Prostate gland (tissue), 2 donors: Measurements from ENCODE around the gene HLA-DMA. TPM values are rescaled to one million over a fixed set of nuclear protein-coding genes. Genes with fewer than 3 reads are reported as not detected.

Experiments
- DNase-seq: peaks from one replicate; pipeline ENCODE4 v3.0.0-alpha.2; 2019; ENCODE audit warnings: low spot score
- H3K27ac ChIP-seq, 2 donors: fragments of 200-600 bp; sonication (generic); 2 replicates each; pipeline ENCODE4 v1.5.1; 2017 to 2019
- H3K27me3 ChIP-seq: fragments of 200-600 bp; sonication (generic); replicated peaks from 2 replicates; pipeline ENCODE4 v1.5.1; 2019; ENCODE audit not compliant: insufficient read depth
- H3K36me3 ChIP-seq, 2 donors: fragments of 200-600 bp; sonication (generic); 1 replicate in 1 of 2; 2 replicates in 1 of 2; pipeline versions ENCODE4 v1.5.1 to v1.8.1; 2017 to 2019
- H3K4me1 ChIP-seq: fragments of 200-600 bp; sonication (generic); replicated peaks from 2 replicates; pipeline ENCODE4 v1.5.1; 2019
- H3K4me3 ChIP-seq, 2 donors: fragments of 200-600 bp; sonication (generic); 2 replicates each; pipeline ENCODE4 v1.5.1; 2017 to 2019
- H3K9me3 ChIP-seq: fragments of 200-600 bp; sonication (generic); 2 replicates; pipeline ENCODE4 v1.5.1; 2017
- CTCF ChIP-seq, 4 experiments: fragments of 200-600 bp in 2 of 4; fragments of 450-650 bp in 2 of 4; sonication (generic) in 2 of 4; IDR thresholded peaks; 1 replicate in 3 of 4; 2 replicates in 1 of 4; pipeline ENCODE4 v1.5.1; 2016 to 2019; ENCODE audit warnings: antibody characterized with exemption in 4 of 4, mild to moderate bottlenecking in 2 of 4, moderate library complexity in 2 of 4
- POLR2A ChIP-seq: fragments of 450-650 bp; IDR thresholded peaks from one replicate; pipeline ENCODE4 v1.6.1; 2016; ENCODE audit warnings: antibody characterized with exemption, mild to moderate bottlenecking
- POLR2AphosphoS5 ChIP-seq: sonication (generic); formaldehyde crosslinking; IDR thresholded peaks from one replicate; pipeline ENCODE4 v1.6.1; 2017; ENCODE audit warnings: antibody characterized with exemption
- WGBS: methylation state at CpG from one replicate; pipeline ENCODE4 v1.1.5; 2018; 5-methylcytosine and 5-hydroxymethylcytosine counted together
- intact Hi-C: fragments of 100-400 bp; cut with DNase I; formaldehyde crosslinking; loops from one replicate; pipeline ENCODE4 v1.14.2; 2022
- total RNA-seq, 2 donors: library from RNA; depleted of rRNA; stranded (reverse); fragments of >200 nt; gene quantifications; one replicate each; pipeline ENCODE4 v1.1.0, GENCODE V29; 2016

The HLA-DMA gene
- total RNA-seq, 2 donors from 2014 or later: 9.6 to 26.1 TPM

DNA sequence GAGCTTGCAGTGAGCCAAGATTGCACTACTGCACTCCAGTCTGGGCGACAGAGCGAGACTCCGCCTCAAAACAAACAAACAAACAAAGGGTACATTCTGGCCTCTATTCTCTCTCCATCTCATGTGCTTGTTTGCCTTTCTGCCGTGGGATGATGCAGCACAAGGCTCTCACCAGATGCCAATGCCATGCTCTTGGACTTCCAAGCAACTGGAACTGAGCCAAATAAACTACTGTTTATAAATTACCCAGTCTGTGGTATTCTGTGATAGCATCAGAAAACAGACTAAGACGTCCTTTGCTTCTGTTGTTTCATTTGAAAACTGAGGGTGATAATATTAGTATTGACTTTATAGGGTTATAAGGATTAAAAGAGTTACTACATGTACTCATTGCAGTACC lies 11.9 kb upstream of the HLA-DMA start:
- Histone ChIP-seq H3K36me3 (no peaks in the 10 kb centered on the region), H3K9me3 (no peaks in the 10 kb centered on the region), H3K27ac (no peak overlapping the region), H3K4me1 (peaks cover 2% of the 10 kb centered on the region), H3K27me3 (no peaks in the 10 kb centered on the region), H3K4me3 (no peak overlapping the region)
- intact Hi-C loops: loop anchor here (5.0 kb wide), 1 partner anchor 122 kb away; the partner anchor contains the start of gene PSMB8
- 60% methylated on average over 5 of the region's 5 CpGs for WGBS
- TF ChIP-seq POLR2AphosphoS5 (no peak), CTCF (IDR thresholded peaks at IDR 0.05) (no peak), POLR2A (no peak)
- DNase-seq: no peak

DNA sequence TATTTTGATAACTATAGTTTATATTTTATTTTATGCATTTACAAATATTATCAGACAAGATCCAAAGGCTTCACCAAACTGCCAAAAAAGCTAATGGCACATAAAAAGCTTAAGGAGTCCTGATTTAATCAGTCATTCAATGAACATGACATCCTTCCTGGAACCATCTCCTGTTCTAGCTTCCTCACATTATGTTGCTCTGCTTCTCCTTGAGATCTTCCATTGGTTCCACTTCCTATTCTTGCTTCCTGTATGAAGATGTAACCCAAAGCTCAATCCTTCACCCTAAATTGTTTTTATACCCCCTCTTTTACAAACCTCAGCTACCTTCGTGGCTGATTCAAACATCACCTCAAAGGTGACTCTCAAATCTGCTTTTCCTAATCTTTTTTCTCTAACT lies 11.0 kb upstream of the HLA-DMA start:
- no peaks in the 10 kb centered on the region for H3K27me3 ChIP-seq
- peaks cover 2% of the 10 kb centered on the region for H3K4me1 ChIP-seq
- no peak for DNase-seq
- no peak overlapping the region for H3K27ac ChIP-seq
- no peaks in the 10 kb centered on the region for H3K9me3 ChIP-seq
- intact Hi-C loops: no loop called here
- H3K36me3 ChIP-seq: no peaks in the 10 kb centered on the region
- TF ChIP-seq CTCF (IDR thresholded peaks at IDR 0.05): no peak
- no peak for TF ChIP-seq POLR2AphosphoS5
- no peak for TF ChIP-seq POLR2A
- no peak overlapping the region for H3K4me3 ChIP-seq
- WGBS: 76% methylated on average over 1 of the region's 1 CpG

GRCh38 chr6:32962213-32962826 lies 9.4 kb upstream of the HLA-DMA start:
- no peak overlapping the region for H3K27ac ChIP-seq
- no peaks in the 10 kb centered on the region for H3K9me3 ChIP-seq
- H3K36me3 ChIP-seq: no peaks in the 10 kb centered on the region
- TF ChIP-seq POLR2A (no peak), POLR2AphosphoS5 (no peak), CTCF (IDR thresholded peaks at IDR 0.05) (no peak)
- no peak for DNase-seq
- no peak overlapping the region for H3K4me3 ChIP-seq
- intact Hi-C loops: no loop called here
- 70% methylated on average over 1 of the region's 1 CpG for WGBS
- peaks cover 2% of the 10 kb centered on the region for H3K4me1 ChIP-seq
- H3K27me3 ChIP-seq: no peaks in the 10 kb centered on the region

DNA sequence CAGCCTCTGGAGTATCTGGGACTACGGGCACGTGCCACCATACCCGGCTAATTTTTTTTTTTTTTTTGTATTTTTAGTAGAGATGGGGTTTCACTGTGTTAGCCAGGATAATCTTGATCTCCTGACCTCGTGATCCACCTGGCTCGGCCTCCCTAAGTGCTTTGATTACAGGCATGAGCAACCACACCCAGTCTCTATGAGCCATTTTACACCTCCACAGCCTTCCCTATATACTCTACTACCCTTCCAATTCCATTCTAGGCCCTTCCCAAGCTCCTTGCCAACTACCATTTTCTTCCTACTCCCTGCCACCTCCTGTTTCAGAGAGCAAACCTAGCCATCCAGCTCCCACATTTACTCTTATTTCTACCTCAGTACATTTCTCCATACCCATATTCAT lies 7.7 kb upstream of the HLA-DMA start:
- Histone ChIP-seq H3K36me3 (no peaks in the 10 kb centered on the region), H3K4me1 (no peaks in the 10 kb centered on the region), H3K4me3 (no peak overlapping the region), H3K27me3 (no peaks in the 10 kb centered on the region), H3K9me3 (no peaks in the 10 kb centered on the region), H3K27ac (no peak overlapping the region)
- DNase-seq: no peak
- over 99% methylated on average over 5 of the region's 5 CpGs for WGBS
- intact Hi-C loops: no loop called here
- no peak for TF ChIP-seq CTCF (IDR thresholded peaks at IDR 0.05)
- no peak for TF ChIP-seq POLR2AphosphoS5
- no peak for TF ChIP-seq POLR2A

GRCh38 chr6:32956176-32956575 lies 3.3 kb upstream of the HLA-DMA start:
- WGBS: 88% methylated on average over 2 of the region's 2 CpGs
- no peaks in the 10 kb centered on the region for H3K9me3 ChIP-seq
- intact Hi-C loops: no loop called here
- H3K36me3 ChIP-seq: no peaks in the 10 kb centered on the region
- no peak for DNase-seq
- no peaks in the 10 kb centered on the region for H3K27me3 ChIP-seq
- H3K4me1 ChIP-seq: no peaks in the 10 kb centered on the region
- no peak for TF ChIP-seq CTCF (IDR thresholded peaks at IDR 0.05)
- H3K27ac ChIP-seq: no peak overlapping the region
- no peak overlapping the region for H3K4me3 ChIP-seq
